Measurements from ENCODE around the gene LY6G6D. TPM values are rescaled to one million over a fixed set of nuclear protein-coding genes. Genes with fewer than 3 reads are reported as not detected.
A peak's percentile ranks its signal among the peaks of the same experiment; 100 is the strongest.

LY6G6D gene
- total and polyA plus RNA-seq, 2 of the 13 experiments (the other 11 are each of a cell fraction or from before 2014, with no cell fraction given) = not detected

GRCh38 chr6:31729979-31730630 lies 15.0 kb downstream of the LY6G6D start (continued):
- peak; percentile 79; the same call in 1 of the 2 replicates for TF ChIP-seq THAP9 (CRISPR knock-in tag; IDR thresholded peaks at IDR 0.05; ENCODE audit: borderline replicate concordance)
- TF ChIP-seq ASH2L (IDR thresholded peaks at IDR 0.05; ENCODE audit: insufficient read length, low read depth, low read length) = peak; percentile 63
- no peak; the same call in 1 of the 2 replicates for TF ChIP-seq ARID4A (CRISPR knock-in tag; IDR thresholded peaks at IDR 0.05; ENCODE audit: borderline replicate concordance)
- TF ChIP-seq CEBPB (IDR thresholded peaks at IDR 0.05; ENCODE audit: borderline replicate concordance, low read depth, low read length) = no peak; the same call in 1 of the 2 replicates
- TF ChIP-seq GATAD1 (CRISPR knock-in tag; IDR thresholded peaks at IDR 0.05) = no peak
- TF ChIP-seq TBL1XR1 (IDR thresholded peaks at IDR 0.05; ENCODE audit: borderline replicate concordance, low read length, partially characterized antibody) = no peak
- peak; percentile 91 for TF ChIP-seq PAF1 (CRISPR knock-in tag; IDR thresholded peaks at IDR 0.05)
- TF ChIP-seq CREB1 (IDR thresholded peaks at IDR 0.05) = no peak
- no peak for TF ChIP-seq CREB1 (CRISPR knock-in tag; IDR thresholded peaks at IDR 0.05)
- TF ChIP-seq MAF1 (CRISPR knock-in tag; IDR thresholded peaks at IDR 0.05; ENCODE audit: borderline replicate concordance) = no peak
- no peak for TF ChIP-seq ZNF710 (CRISPR knock-in tag; IDR thresholded peaks at IDR 0.05; ENCODE audit: borderline replicate concordance)
- no peak for TF ChIP-seq ZFP41 (CRISPR knock-in tag; IDR thresholded peaks at IDR 0.05; ENCODE audit: borderline replicate concordance)
- TF ChIP-seq ZNF441 (CRISPR knock-in tag; IDR thresholded peaks at IDR 0.05; ENCODE audit: borderline replicate concordance) = no peak
- no peak for TF ChIP-seq FOXC1 (CRISPR knock-in tag; IDR thresholded peaks at IDR 0.05; ENCODE audit: borderline replicate concordance)
- TF ChIP-seq ZNF768 (CRISPR knock-in tag; IDR thresholded peaks at IDR 0.05) = no peak
- peak; percentile 88; the same call in 1 of the 2 replicates for TF ChIP-seq HNRNPL (IDR thresholded peaks at IDR 0.05; ENCODE audit: low read depth, low read length)
- no peak for TF ChIP-seq ZNF567 (CRISPR knock-in tag; IDR thresholded peaks at IDR 0.05; ENCODE audit: borderline replicate concordance)
- no peak for TF ChIP-seq ZKSCAN1 (IDR thresholded peaks at IDR 0.05; ENCODE audit: low read length)
- no peak for TF ChIP-seq NR2C2 (CRISPR knock-in tag; IDR thresholded peaks at IDR 0.05; ENCODE audit: borderline replicate concordance)
- no peak for TF ChIP-seq ZNF75D (CRISPR knock-in tag; IDR thresholded peaks at IDR 0.05; ENCODE audit: borderline replicate concordance)
- no peak for TF ChIP-seq ZNF792 (CRISPR knock-in tag; IDR thresholded peaks at IDR 0.05)

Measured in HepG2 (cell line).